Naive thymus-derived CD4-positive, alpha-beta T cell (primary cell): ENCODE data around the gene RPS6KB2. TPM values are rescaled to one million over a fixed set of nuclear protein-coding genes. Genes with fewer than 3 reads are reported as not detected.

ENCODE experiments used
- ATAC-seq: fragments of 150-1000 bp; cut with Tn5 transposase; 2 replicates; pipeline ENCODE4 v1.10.0; 2021; ENCODE audit warnings: mild to moderate bottlenecking, moderate library complexity
- CTCF ChIA-PET: fragments of 350-600 bp; sonication (Branson Sonifier 250); formaldehyde crosslinking; loops from one replicate; lab custom pipeline; 2021; ENCODE audit warnings: antibody characterized with exemption; lab: Charles Lee
- POLR2A ChIA-PET: fragments of 350-600 bp; sonication (Branson Sonifier 250); formaldehyde crosslinking; loops from one replicate; lab custom pipeline; 2021; ENCODE audit warnings: antibody characterized with exemption, inconsistent platforms; lab: Charles Lee
- DNase-seq, 9 donors: peaks; one replicate each; pipeline versions ENCODE4 v3.0.0 to v3.0.0-alpha.2; 2020 to 2022; ENCODE audit warnings: mixed read lengths in 1 of 9
- H3K27ac ChIP-seq: one replicate; pipeline ENCODE4 v1.7.0; 2013; ENCODE audit warnings: mild to moderate bottlenecking, low read depth, low read length, moderate library complexity
- H3K27me3 ChIP-seq, 2 donors: one replicate each; pipeline ENCODE4 v1.7.0; 2013; ENCODE audit warnings: low read length in 2 of 2, mild to moderate bottlenecking in 2 of 2, moderate library complexity in 2 of 2; ENCODE audit not compliant: control insufficient read depth in 2 of 2, insufficient read depth in 2 of 2
- H3K36me3 ChIP-seq, 3 experiments: 1 replicate in 2 of 3; 2 replicates in 1 of 3; pipeline ENCODE4 v1.7.0; 2013; ENCODE audit warnings: low read length in 3 of 3, mild to moderate bottlenecking in 3 of 3, moderate library complexity in 1 of 3; ENCODE audit not compliant: insufficient read depth in 3 of 3, control insufficient read depth in 2 of 3
- H3K4me1 ChIP-seq, 2 donors: one replicate each; pipeline ENCODE4 v1.7.0; 2013; ENCODE audit warnings: low read length in 2 of 2, mild to moderate bottlenecking in 2 of 2, moderate library complexity in 1 of 2; ENCODE audit not compliant: control insufficient read depth in 2 of 2, insufficient read depth in 2 of 2
- H3K4me3 ChIP-seq: 2 replicates; pipeline ENCODE4 v1.7.0; 2013; ENCODE audit warnings: mild to moderate bottlenecking, low read length
- H3K9me3 ChIP-seq, 3 experiments: 1 replicate in 2 of 3; 2 replicates in 1 of 3; pipeline ENCODE4 v1.7.0; 2013; ENCODE audit warnings: low read length in 3 of 3; ENCODE audit not compliant: control insufficient read depth in 2 of 3
- H3K27ac Mint-ChIP-seq, 9 donors: one replicate each; pipeline ENCODE4 v1.8.0; 2020 to 2022; ENCODE audit warnings: mixed read lengths in 9 of 9, mild to moderate bottlenecking in 8 of 9, moderate library complexity in 5 of 9, inconsistent platforms in 2 of 9
- H3K27me3 Mint-ChIP-seq, 5 donors: one replicate each; pipeline ENCODE4 v1.8.0; 2021 to 2022; ENCODE audit warnings: mixed read lengths in 5 of 5, mild to moderate bottlenecking in 1 of 5
- H3K36me3 Mint-ChIP-seq, 5 donors: one replicate each; pipeline ENCODE4 v1.8.0; 2020 to 2022; ENCODE audit warnings: mixed read lengths in 5 of 5, mild to moderate bottlenecking in 3 of 5, inconsistent platforms in 1 of 5
- H3K4me1 Mint-ChIP-seq, 7 donors: one replicate each; pipeline ENCODE4 v1.8.0; 2020 to 2022; ENCODE audit warnings: mixed read lengths in 7 of 7, mild to moderate bottlenecking in 3 of 7, inconsistent platforms in 1 of 7
- H3K4me3 Mint-ChIP-seq, 10 donors: one replicate each; pipeline ENCODE4 v1.8.0; 2020 to 2022; ENCODE audit warnings: mild to moderate bottlenecking in 10 of 10, mixed read lengths in 10 of 10, moderate library complexity in 6 of 10, inconsistent platforms in 2 of 10
- H3K9me3 Mint-ChIP-seq, 11 donors: one replicate each; pipeline ENCODE4 v1.8.0; 2020 to 2022; ENCODE audit warnings: mixed read lengths in 11 of 11, mild to moderate bottlenecking in 4 of 11, inconsistent platforms in 1 of 11, moderate library complexity in 1 of 11
- intact Hi-C, 2 donors: fragments of 100-400 bp; cut with micrococcal nuclease; formaldehyde crosslinking; loops; one replicate each; pipeline ENCODE4 v1.15.1; 2023
- polyA plus RNA-seq, 2 donors: library from polyadenylated mRNA; unstranded; fragments of 300-500 nt; fragmentation: Illumina TruSeq; gene quantifications; one replicate each; pipeline ENCODE4 v1.2.3, GENCODE V29; 2021
- total RNA-seq, 6 experiments: library from RNA in 5 of 6; stranded (reverse) in 5 of 6; gene quantifications; 1 replicate in 5 of 6; 2 replicates in 1 of 6; pipeline ENCODE4 v1.2.3 and lab custom pipeline; 2021 to 2026

The RPS6KB2 gene
- total and polyA plus RNA-seq, 7 experiments from 2014 or later: 45.2 to 83.9 (median 69.2) TPM

- H3K36me3 ChIP-seq: peaks cover 13 to 59% (median 14%) of the 10 kb centered on the region in 3 experiments
Observed at GRCh38 chr11:67395555-67396258, 32.6 kb upstream of the RPS6KB2 start.

DNA sequence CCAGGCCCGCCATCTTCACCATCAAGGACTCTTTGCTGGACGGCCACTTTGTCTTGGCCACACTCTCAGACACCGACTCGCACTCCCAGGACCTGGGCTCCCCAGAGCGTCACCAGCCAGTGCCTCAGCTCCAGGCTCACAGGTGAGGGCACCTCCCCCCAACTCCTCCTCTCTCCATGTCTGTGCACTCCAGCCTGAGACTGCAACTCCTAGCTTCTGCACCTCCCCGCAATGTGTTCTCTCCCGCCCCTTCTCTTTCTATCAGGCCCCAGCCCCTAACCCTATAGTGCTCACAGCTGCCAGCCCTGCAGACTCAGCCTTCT, 32.1 kb upstream of the RPS6KB2 start:
- Mint-ChIP-seq H3K4me1 (peaks cover 30 to 66% (median 46%) of the 10 kb centered on the region in 7 donors), H3K27ac (peak overlapping the region in 7 of 9 donors; percentile 29 to 92 (median 81)), H3K9me3 (no peaks in the 10 kb centered on the region), H3K27me3 (no peaks in the 10 kb centered on the region), H3K36me3 (peaks cover 0 to 26% (median 0%) of the 10 kb centered on the region in 5 donors), H3K4me3 (peak overlapping the region in 6 of 10 donors; percentile 9 to 69 (median 44))
- H3K4me3 ChIP-seq: no peak overlapping the region
- ChIA-PET CTCF (interaction anchor here (0.6 to 1.5 kb wide), 4 partner anchors 11 to 314 kb away, joined by 3 to 5 read pairs (median 4); partner anchors contain the start of gene PTPRCAP), POLR2A (interaction anchor here (0.6 to 25.4 kb wide), 7 partner anchors 9 to 285 kb away, joined by 3 to 1530 read pairs (median 5); partner anchors contain the start of genes CARNS1, PTPRCAP and RPS6KB2)
- intact Hi-C loops: no loop called here
- DNase-seq (no peak), ATAC-seq (no peak)
- H3K36me3 ChIP-seq: peaks cover 13 to 62% (median 14%) of the 10 kb centered on the region in 3 experiments
- no peaks in the 10 kb centered on the region for H3K27me3 ChIP-seq
- H3K27ac ChIP-seq: peak overlapping the region; percentile 75
- H3K4me1 ChIP-seq: peaks cover 33 to 44% of the 10 kb centered on the region in 2 donors
- H3K9me3 ChIP-seq: no peaks in the 10 kb centered on the region

More at GRCh38 chr11:67395555-67396258, 32.6 kb upstream of the RPS6KB2 start:
- Histone ChIP-seq H3K27me3 (no peaks in the 10 kb centered on the region), H3K4me1 (peaks cover 35 to 49% of the 10 kb centered on the region in 2 donors), H3K4me3 (no peak overlapping the region), H3K27ac (no peak overlapping the region), H3K9me3 (no peaks in the 10 kb centered on the region)
- CTCF ChIA-PET: interaction anchor here (0.6 to 1.5 kb wide), 3 partner anchors 11 to 313 kb away, joined by 3 to 4 read pairs (median 3); partner anchors contain the start of gene PTPRCAP
- ATAC-seq (no peak), DNase-seq (no peak)
- Mint-ChIP-seq H3K36me3 (peaks cover 0 to 24% (median 0%) of the 10 kb centered on the region in 5 donors), H3K9me3 (no peaks in the 10 kb centered on the region), H3K27ac (peak overlapping the region in 6 of 9 donors; percentile 41 to 92 (median 83)), H3K27me3 (no peaks in the 10 kb centered on the region), H3K4me3 (peak overlapping the region in 2 of 10 donors; percentile 35 to 42), H3K4me1 (peaks cover 35 to 70% (median 47%) of the 10 kb centered on the region in 7 donors)
- intact Hi-C loops: no loop called here
- POLR2A ChIA-PET: interaction anchor here (0.6 to 25.4 kb wide), 6 partner anchors 9 to 285 kb away, joined by 3 to 1530 read pairs (median 8); partner anchors contain the start of genes CARNS1, PTPRCAP and RPS6KB2

DNA sequence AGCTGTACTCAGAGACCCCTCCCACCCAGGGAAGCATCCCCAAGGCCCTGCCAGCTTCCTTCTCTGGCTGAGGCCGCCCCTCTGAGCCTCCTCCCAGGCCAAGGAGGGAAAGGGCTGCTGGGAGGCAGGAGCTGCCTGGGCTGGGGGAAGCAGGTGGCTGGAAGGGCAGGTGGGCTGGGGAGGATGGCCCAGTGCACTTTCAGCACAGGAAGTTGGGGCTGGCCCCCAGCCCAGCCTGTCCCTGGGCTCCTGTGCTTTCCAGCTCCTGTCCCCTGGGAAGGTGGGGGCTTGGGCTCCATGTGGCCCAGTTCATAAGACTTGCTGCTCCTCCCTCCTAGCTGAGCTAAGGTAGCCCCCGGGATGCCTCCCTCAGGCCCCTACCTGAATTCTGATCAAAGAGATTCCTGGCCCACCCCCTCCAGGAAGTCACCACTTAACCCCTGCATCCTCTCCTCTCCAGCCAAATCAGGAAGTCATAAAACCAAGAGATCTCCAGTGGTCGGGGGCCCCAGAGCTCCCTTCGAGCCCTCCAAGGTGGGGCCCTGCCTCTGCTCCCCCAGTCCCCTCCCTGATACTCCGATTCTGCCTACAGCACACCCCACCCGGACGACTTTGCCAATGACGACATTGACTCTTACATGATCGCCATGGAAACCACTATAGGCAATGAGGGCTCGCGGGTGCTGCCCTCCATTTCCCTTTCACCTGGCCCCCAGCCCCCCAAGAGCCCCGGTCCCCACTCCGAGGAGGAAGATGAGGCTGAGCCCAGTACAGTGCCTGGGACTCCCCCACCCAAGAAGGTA, 31.5 kb upstream of the RPS6KB2 start:
- peaks cover 28 to 64% (median 45%) of the 10 kb centered on the region in 7 donors for H3K4me1 Mint-ChIP-seq
- peak overlapping the region; percentile 62 to 81 (median 72) for H3K4me3 Mint-ChIP-seq
- H3K27ac ChIP-seq: peak overlapping the region; percentile 75
- POLR2A ChIA-PET: interaction anchor here (0.6 to 25.4 kb wide), 14 partner anchors 8 to 286 kb away, joined by 3 to 1530 read pairs (median 3); partner anchors contain the start of genes CARNS1, CDK2AP2, PITPNM1 and POLD4
- peaks cover 0 to 26% (median 0%) of the 10 kb centered on the region in 5 donors for H3K36me3 Mint-ChIP-seq
- H3K27ac Mint-ChIP-seq: peak overlapping the region; percentile 64 to 96 (median 87)
- peaks cover 30 to 43% of the 10 kb centered on the region in 2 donors for H3K4me1 ChIP-seq
- no peaks in the 10 kb centered on the region for H3K9me3 ChIP-seq
- no peaks in the 10 kb centered on the region for H3K27me3 Mint-ChIP-seq
- CTCF ChIA-PET: interaction anchor here (0.6 to 1.5 kb wide), 4 partner anchors 12 to 272 kb away, joined by 3 to 5 read pairs (median 3); partner anchors contain the start of gene PTPRCAP
- H3K27me3 ChIP-seq: no peaks in the 10 kb centered on the region
- ATAC-seq (no peak), DNase-seq (peak in 2 of 9 donors; percentile 32 to 52)
- intact Hi-C loops: no loop called here
- peaks cover 13 to 62% (median 14%) of the 10 kb centered on the region in 3 experiments for H3K36me3 ChIP-seq
- no peak overlapping the region for H3K4me3 ChIP-seq
- H3K9me3 Mint-ChIP-seq: no peaks in the 10 kb centered on the region

DNA sequence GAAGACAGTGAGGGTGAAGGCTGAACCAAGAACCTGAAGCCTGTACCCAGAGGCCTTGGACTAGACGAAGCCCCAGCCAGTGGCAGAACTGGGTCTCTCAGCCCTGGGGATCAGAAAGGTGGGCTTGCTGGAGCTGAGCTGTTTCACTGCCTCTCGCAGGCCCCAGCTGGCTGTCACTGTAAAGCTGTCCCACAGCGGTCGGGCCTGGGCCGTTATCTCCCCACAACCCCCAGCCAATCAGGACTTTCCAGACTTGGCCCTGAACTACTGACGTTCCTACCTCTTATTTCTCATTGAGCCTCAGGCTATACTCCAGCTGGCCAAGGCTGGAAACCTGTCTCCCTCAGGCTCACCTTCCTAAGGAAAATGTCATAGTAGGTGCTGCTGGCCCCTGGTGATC, 30.8 kb upstream of the RPS6KB2 start:
- ChIA-PET POLR2A (interaction anchor here (0.8 to 25.4 kb wide), 10 partner anchors 12 to 154 kb away, joined by 3 to 1530 read pairs (median 3); partner anchors contain the start of genes CARNS1, CDK2AP2, PITPNM1 and PTPRCAP), CTCF (interaction anchor here (0.6 to 1.0 kb wide), 2 partner anchors 56 to 73 kb away, joined by 3 read pairs; no protein-coding TSS in a partner anchor)
- peaks cover 0 to 26% (median 0%) of the 10 kb centered on the region in 5 donors for H3K36me3 Mint-ChIP-seq
- no peaks in the 10 kb centered on the region for H3K9me3 Mint-ChIP-seq
- ATAC-seq (no peak), DNase-seq (no peak)
- intact Hi-C loops: no loop called here
- H3K4me1 Mint-ChIP-seq: peaks cover 28 to 59% (median 44%) of the 10 kb centered on the region in 7 donors
- Histone ChIP-seq H3K9me3 (no peaks in the 10 kb centered on the region), H3K4me3 (no peak overlapping the region), H3K36me3 (peaks cover 13 to 59% (median 14%) of the 10 kb centered on the region in 3 experiments), H3K27me3 (no peaks in the 10 kb centered on the region), H3K27ac (peak overlapping the region; percentile 75), H3K4me1 (peaks cover 36 to 47% of the 10 kb centered on the region in 2 donors)
- peak overlapping the region; percentile 38 to 94 (median 77) for H3K27ac Mint-ChIP-seq
- H3K27me3 Mint-ChIP-seq: no peaks in the 10 kb centered on the region
- peak overlapping the region; percentile 14 to 75 (median 51) for H3K4me3 Mint-ChIP-seq

- ATAC-seq (no peak), DNase-seq (no peak)
- peaks cover 39 to 50% of the 10 kb centered on the region in 2 donors for H3K4me1 ChIP-seq
- peak overlapping the region; percentile 14 to 72 (median 48) for H3K4me3 Mint-ChIP-seq
- peaks cover 0 to 26% (median 0%) of the 10 kb centered on the region in 5 donors for H3K36me3 Mint-ChIP-seq
- H3K27me3 ChIP-seq: no peaks in the 10 kb centered on the region
- intact Hi-C loops: no loop called here
- ChIA-PET CTCF (interaction anchor here (1.0 kb wide), 1 partner anchor 56 kb away, joined by 3 read pairs; no protein-coding TSS in a partner anchor), POLR2A (interaction anchor here (1.1 to 25.4 kb wide), 6 partner anchors 11 to 154 kb away, joined by 3 to 1530 read pairs (median 4); partner anchors contain the start of genes CARNS1, PTPRCAP and RPS6KB2)
- peaks cover 28 to 54% (median 42%) of the 10 kb centered on the region in 7 donors for H3K4me1 Mint-ChIP-seq
- peak overlapping the region; percentile 44 to 94 (median 77) for H3K27ac Mint-ChIP-seq
- no peaks in the 10 kb centered on the region for H3K27me3 Mint-ChIP-seq
- no peak overlapping the region for H3K4me3 ChIP-seq
- H3K36me3 ChIP-seq: peaks cover 13 to 59% (median 14%) of the 10 kb centered on the region in 3 experiments
- no peaks in the 10 kb centered on the region for H3K9me3 Mint-ChIP-seq
- peak overlapping the region; percentile 75 for H3K27ac ChIP-seq
- no peaks in the 10 kb centered on the region for H3K9me3 ChIP-seq
Observed at GRCh38 chr11:67397986-67398660, 30.2 kb upstream of the RPS6KB2 start.
